Testis (tissue), 2 donors: ENCODE measurements around the gene ARIH2.

Experiments used
- POLR2A ChIP-seq: fragments of 450-650 bp; IDR thresholded peaks from one replicate; pipeline ENCODE4 v1.6.1; 2017; ENCODE audit warnings: antibody characterized with exemption, mild to moderate bottlenecking, moderate library complexity
- TF ChIP-seq, protein P1 (sequence below), 3 experiments: fragments of 450-650 bp in 2 of 3; fragments of 200-600 bp in 1 of 3; sonication (generic) in 1 of 3; IDR thresholded peaks; one replicate each; pipeline ENCODE4 v1.5.1; 2016 to 2019; ENCODE audit warnings: antibody characterized with exemption in 3 of 3, mild to moderate bottlenecking in 2 of 3, moderate library complexity in 1 of 3

DNA sequence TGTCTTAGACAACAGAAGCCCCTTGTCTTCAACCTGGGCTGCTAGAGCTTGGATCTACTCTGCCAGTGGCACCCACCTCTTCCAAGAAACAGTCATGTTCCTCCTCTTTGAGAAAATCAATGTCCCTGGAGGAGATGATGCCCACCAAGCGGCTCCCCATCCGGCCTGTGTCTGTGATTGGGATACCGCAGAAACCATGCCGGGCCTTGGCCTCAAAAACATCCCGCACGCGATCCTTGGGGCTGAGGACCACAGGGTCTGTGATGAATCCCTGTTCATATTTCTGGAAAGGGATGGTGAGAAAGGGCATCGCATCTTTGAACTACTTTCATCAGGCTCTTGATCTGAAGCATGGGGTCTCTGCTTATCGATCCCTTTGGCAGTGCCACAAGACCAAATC, 109.0 kb downstream of the ARIH2 start:
- no peak for TF ChIP-seq POLR2A
- TF ChIP-seq, protein P1, sequence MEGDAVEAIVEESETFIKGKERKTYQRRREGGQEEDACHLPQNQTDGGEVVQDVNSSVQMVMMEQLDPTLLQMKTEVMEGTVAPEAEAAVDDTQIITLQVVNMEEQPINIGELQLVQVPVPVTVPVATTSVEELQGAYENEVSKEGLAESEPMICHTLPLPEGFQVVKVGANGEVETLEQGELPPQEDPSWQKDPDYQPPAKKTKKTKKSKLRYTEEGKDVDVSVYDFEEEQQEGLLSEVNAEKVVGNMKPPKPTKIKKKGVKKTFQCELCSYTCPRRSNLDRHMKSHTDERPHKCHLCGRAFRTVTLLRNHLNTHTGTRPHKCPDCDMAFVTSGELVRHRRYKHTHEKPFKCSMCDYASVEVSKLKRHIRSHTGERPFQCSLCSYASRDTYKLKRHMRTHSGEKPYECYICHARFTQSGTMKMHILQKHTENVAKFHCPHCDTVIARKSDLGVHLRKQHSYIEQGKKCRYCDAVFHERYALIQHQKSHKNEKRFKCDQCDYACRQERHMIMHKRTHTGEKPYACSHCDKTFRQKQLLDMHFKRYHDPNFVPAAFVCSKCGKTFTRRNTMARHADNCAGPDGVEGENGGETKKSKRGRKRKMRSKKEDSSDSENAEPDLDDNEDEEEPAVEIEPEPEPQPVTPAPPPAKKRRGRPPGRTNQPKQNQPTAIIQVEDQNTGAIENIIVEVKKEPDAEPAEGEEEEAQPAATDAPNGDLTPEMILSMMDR (IDR thresholded peaks at IDR 0.05) = no peak
